ENCODE results near the gene TUBGCP6. TPM values are rescaled to one million over a fixed set of nuclear protein-coding genes. Genes with fewer than 3 reads are reported as not detected.

The TUBGCP6 gene
- total and polyA plus RNA-seq, 9 donors = 7.5 to 52.2 (median 40.8) TPM

- TF ChIP-seq POLR2A (IDR thresholded peaks at IDR 0.05) (no peak), CTCF (IDR thresholded peaks at IDR 0.05) (no peak), EP300 (IDR thresholded peaks at IDR 0.05) (no peak)
- Histone ChIP-seq H3K36me3 (no peaks in the 10 kb centered on the region), H3K4me3 (peak overlapping the region; percentile 71), H3K4me1 (ENCODE audit: insufficient read depth) (peaks cover 15% of the 10 kb centered on the region), H3K27ac (peak overlapping the region; percentile 50 to 82), H3K27me3 (no peaks in the 10 kb centered on the region), H3K9me3 (no peaks in the 10 kb centered on the region)
- intact Hi-C loops (cut with DNase I) = loop anchor here in 2 of 4 donors (10.0 kb wide), 2 partner anchors 259 to 279 kb away; partner anchors contain the start of genes LMF2 (in 1 of the 2), NCAPH2 (in 1 of the 2) and SCO2 (in 1 of the 2)
- 12 to 21% (median 16%) methylated on average over 29 to 53 of the region's 53 CpGs for WGBS, 3 donors
- DNase-seq = peak in 2 of 5 donors; percentile 55
Measured at GRCh38 chr22:50245214-50246072, 620 bp upstream of the TUBGCP6 start.

- WGBS, 3 donors = 2 to 11% (median 4%) methylated on average over 24 to 27 of the region's 27 CpGs
- Histone ChIP-seq H3K36me3 (no peaks in the 10 kb centered on the region), H3K27me3 (no peaks in the 10 kb centered on the region), H3K4me1 (ENCODE audit: insufficient read depth) (peaks cover 10% of the 10 kb centered on the region), H3K9me3 (no peaks in the 10 kb centered on the region), H3K4me3 (peak overlapping the region; percentile 71), H3K27ac (peak overlapping the region in 1 of 2 donors; percentile 82)
- peak in 2 of 5 donors; percentile 35 to 43 for DNase-seq
- intact Hi-C loops (cut with DNase I) = loop anchor here in 3 of 4 donors (5.0 to 10.0 kb wide), 3 partner anchors 98 to 281 kb away; partner anchors contain the start of genes LMF2 (in 1 of the 3), NCAPH2 (in 1 of the 3), PPP6R2 (in 1 of the 3) and SCO2 (in 1 of the 3)
- TF ChIP-seq EP300 (IDR thresholded peaks at IDR 0.05) (no peak), POLR2A (IDR thresholded peaks at IDR 0.05) (no peak), CTCF (IDR thresholded peaks at IDR 0.05) (no peak)
Measured at GRCh38 chr22:50243685-50244419, 971 bp downstream of the TUBGCP6 start.

- 21 to 37% (median 27%) methylated on average over 14 of the region's 14 CpGs for WGBS, 3 donors
- no peaks in the 10 kb centered on the region for H3K36me3 ChIP-seq
- H3K9me3 ChIP-seq = no peaks in the 10 kb centered on the region
- H3K4me3 ChIP-seq = peak overlapping the region; percentile 71
- DNase-seq = no peak
- no peaks in the 10 kb centered on the region for H3K27me3 ChIP-seq
- H3K27ac ChIP-seq = no peak overlapping the region
- intact Hi-C loops (cut with DNase I) = loop anchor here in 3 of 4 donors (5.0 to 10.0 kb wide), 3 partner anchors 100 to 282 kb away; partner anchors contain the start of genes LMF2 (in 1 of the 3), NCAPH2 (in 1 of the 3), PPP6R2 (in 1 of the 3) and SCO2 (in 1 of the 3)
- no peak for TF ChIP-seq POLR2A (IDR thresholded peaks at IDR 0.05)
- TF ChIP-seq CTCF (IDR thresholded peaks at IDR 0.05) = no peak
- peaks cover 10% of the 10 kb centered on the region for H3K4me1 ChIP-seq (ENCODE audit: insufficient read depth)
Measured at GRCh38 chr22:50242406-50242949, 2.3 kb downstream of the TUBGCP6 start.

GRCh38 chr22:50238755-50239154 lies 6.1 kb downstream of the TUBGCP6 start:
- intact Hi-C loops (cut with DNase I) = no loop called here
- no peak for DNase-seq
- H3K27ac ChIP-seq = no peak overlapping the region
- TF ChIP-seq POLR2A (IDR thresholded peaks at IDR 0.05) (no peak), CTCF (IDR thresholded peaks at IDR 0.05) (no peak), EP300 (IDR thresholded peaks at IDR 0.05) (no peak)
- WGBS, 3 donors = 81 to 85% (median 84%) methylated on average over 9 of the region's 9 CpGs
- H3K4me1 ChIP-seq (ENCODE audit: insufficient read depth) = peaks cover 4% of the 10 kb centered on the region
- no peak overlapping the region for H3K4me3 ChIP-seq
- H3K36me3 ChIP-seq = no peaks in the 10 kb centered on the region
- no peaks in the 10 kb centered on the region for H3K27me3 ChIP-seq
- no peaks in the 10 kb centered on the region for H3K9me3 ChIP-seq
